Measurements from ENCODE around the gene DDX47.
"Not testable (repeated sequence)": the region's sequence is repeated elsewhere in the genome, so short reads cannot be mapped to it uniquely, and the experiment has no call there.

DDX47 gene

DNA sequence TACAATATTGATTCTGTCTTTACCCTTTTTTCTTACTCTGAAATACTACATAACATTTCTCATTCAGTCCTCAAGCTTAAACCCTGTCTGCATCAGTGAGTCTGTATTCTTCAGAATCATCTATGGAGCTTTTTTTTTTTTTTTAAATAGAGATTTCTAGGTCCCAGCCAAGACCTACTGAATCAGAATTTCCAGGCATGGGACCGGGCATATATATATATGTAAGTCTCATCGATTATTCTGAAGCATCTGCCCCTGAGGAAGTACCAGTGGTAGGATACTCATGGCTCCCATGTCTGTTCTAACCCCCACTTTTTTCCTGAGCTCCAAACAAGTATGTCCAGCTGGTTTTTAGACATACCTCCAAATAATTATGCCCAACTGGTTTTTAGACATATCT is 6.1 kb downstream of the DDX47 start:
- H3K36me3 ChIP-seq (ENCODE audit: insufficient read depth, low read length), result peaks cover 73% of the 10 kb centered on the region
- no peaks in the 10 kb centered on the region for H4K20me1 ChIP-seq (ENCODE audit: insufficient read depth, low read length)
- H3F3A ChIP-seq (ENCODE audit: insufficient read depth, low read length), result no peaks in the 10 kb centered on the region
- no peak overlapping the region for H3K27ac ChIP-seq (ENCODE audit: low read depth, low read length, poor library complexity, severe bottlenecking)
- H3K4me2 ChIP-seq (ENCODE audit: low read length), result no peak overlapping the region
- no peaks in the 10 kb centered on the region for H3K9me2 ChIP-seq (ENCODE audit: low read depth, low read length)
- H3K27me3 ChIP-seq (ENCODE audit: insufficient read depth, low read length), result no peaks in the 10 kb centered on the region
- no peak overlapping the region for H3K4me3 ChIP-seq (ENCODE audit: low read depth, low read length, poor library complexity, severe bottlenecking)
- H3K9ac ChIP-seq (ENCODE audit: low read length), result no peak overlapping the region
- peaks cover 20% of the 10 kb centered on the region for H3K79me2 ChIP-seq (ENCODE audit: insufficient read depth, low read length)
- no peaks in the 10 kb centered on the region for H3K9me3 ChIP-seq (ENCODE audit: low read length)
- TF ChIP-seq, protein P1, sequence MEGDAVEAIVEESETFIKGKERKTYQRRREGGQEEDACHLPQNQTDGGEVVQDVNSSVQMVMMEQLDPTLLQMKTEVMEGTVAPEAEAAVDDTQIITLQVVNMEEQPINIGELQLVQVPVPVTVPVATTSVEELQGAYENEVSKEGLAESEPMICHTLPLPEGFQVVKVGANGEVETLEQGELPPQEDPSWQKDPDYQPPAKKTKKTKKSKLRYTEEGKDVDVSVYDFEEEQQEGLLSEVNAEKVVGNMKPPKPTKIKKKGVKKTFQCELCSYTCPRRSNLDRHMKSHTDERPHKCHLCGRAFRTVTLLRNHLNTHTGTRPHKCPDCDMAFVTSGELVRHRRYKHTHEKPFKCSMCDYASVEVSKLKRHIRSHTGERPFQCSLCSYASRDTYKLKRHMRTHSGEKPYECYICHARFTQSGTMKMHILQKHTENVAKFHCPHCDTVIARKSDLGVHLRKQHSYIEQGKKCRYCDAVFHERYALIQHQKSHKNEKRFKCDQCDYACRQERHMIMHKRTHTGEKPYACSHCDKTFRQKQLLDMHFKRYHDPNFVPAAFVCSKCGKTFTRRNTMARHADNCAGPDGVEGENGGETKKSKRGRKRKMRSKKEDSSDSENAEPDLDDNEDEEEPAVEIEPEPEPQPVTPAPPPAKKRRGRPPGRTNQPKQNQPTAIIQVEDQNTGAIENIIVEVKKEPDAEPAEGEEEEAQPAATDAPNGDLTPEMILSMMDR (IDR thresholded peaks at IDR 0.05; ENCODE audit: low read length), result no peak
- TF ChIP-seq EZH2 (IDR thresholded peaks at IDR 0.05; ENCODE audit: borderline replicate concordance, low read length), result no peak
- no peak overlapping the region for H2AFZ ChIP-seq (ENCODE audit: low read length)
- H3K4me1 ChIP-seq (ENCODE audit: insufficient read depth, low read length, severe bottlenecking), result peaks cover 3% of the 10 kb centered on the region

DNA sequence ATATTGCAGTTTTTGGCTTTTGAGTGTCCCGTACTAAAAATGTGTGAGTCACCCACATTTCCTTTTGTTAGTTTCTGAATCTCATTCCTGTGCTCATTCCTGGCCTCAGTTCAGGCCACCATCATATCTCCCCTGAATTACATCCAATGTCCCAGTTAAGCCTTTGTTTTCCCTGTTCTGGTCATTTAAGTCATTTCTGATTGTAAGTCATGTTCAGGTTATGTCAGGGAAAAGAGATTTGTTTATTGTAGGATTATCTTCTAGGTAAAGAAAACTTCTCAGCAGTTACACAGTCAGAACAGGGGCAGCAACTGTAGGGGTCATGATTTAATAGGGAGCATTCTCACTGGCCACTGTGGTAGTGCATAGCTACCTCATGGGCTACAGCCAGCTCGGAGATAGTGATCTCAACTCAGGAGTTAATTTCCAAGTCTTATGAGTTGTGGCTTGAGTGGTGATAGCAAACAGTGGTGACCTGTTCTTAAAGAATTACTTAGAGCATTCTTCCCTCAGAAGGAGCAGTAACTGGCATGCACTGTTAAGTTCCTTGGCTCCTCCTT is 6.7 kb downstream of the DDX47 start:
- H4K20me1 ChIP-seq (ENCODE audit: insufficient read depth, low read length), result no peaks in the 10 kb centered on the region
- no peak overlapping the region for H3K4me2 ChIP-seq (ENCODE audit: low read length)
- no peaks in the 10 kb centered on the region for H3K4me1 ChIP-seq (ENCODE audit: insufficient read depth, low read length, severe bottlenecking)
- peaks cover 79% of the 10 kb centered on the region for H3K36me3 ChIP-seq (ENCODE audit: insufficient read depth, low read length)
- H3K27me3 ChIP-seq (ENCODE audit: insufficient read depth, low read length), result no peaks in the 10 kb centered on the region
- no peak overlapping the region for H3K4me3 ChIP-seq (ENCODE audit: low read depth, low read length, poor library complexity, severe bottlenecking)
- no peak overlapping the region for H3K27ac ChIP-seq (ENCODE audit: low read depth, low read length, poor library complexity, severe bottlenecking)
- no peak overlapping the region for H3K9ac ChIP-seq (ENCODE audit: low read length)
- no peak overlapping the region for H2AFZ ChIP-seq (ENCODE audit: low read length)
- H3K9me3 ChIP-seq (ENCODE audit: low read length), result no peaks in the 10 kb centered on the region
- no peaks in the 10 kb centered on the region for H3F3A ChIP-seq (ENCODE audit: insufficient read depth, low read length)
- peaks cover 17% of the 10 kb centered on the region for H3K79me2 ChIP-seq (ENCODE audit: insufficient read depth, low read length)
- H3K9me2 ChIP-seq (ENCODE audit: low read depth, low read length), result no peaks in the 10 kb centered on the region
- no peak for TF ChIP-seq EZH2 (IDR thresholded peaks at IDR 0.05; ENCODE audit: borderline replicate concordance, low read length)
- TF ChIP-seq, protein P1 (IDR thresholded peaks at IDR 0.05; ENCODE audit: low read length), result no peak

DNA sequence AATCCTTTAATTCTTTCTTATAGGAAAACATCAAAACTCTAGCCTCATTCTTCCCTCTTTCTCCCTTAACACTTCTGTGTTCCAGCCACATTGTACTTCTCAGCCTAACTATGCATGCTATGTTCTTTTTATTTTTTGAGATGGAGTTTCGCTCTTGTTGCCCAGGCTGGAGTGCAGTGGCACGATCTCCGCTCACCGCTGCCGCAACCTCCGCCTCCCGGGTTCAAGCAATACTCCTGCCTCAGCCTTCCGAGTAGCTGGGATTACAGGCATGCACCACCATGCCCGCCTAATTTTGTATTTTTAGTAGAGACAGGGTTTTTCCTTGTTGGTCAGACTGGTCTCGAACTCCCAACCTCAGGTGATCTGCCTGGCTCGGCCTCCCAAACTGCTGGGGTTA is 7.2 kb downstream of the DDX47 start:
- H3K4me1 ChIP-seq (ENCODE audit: insufficient read depth, low read length, severe bottlenecking), result not testable (repeated sequence)

DNA sequence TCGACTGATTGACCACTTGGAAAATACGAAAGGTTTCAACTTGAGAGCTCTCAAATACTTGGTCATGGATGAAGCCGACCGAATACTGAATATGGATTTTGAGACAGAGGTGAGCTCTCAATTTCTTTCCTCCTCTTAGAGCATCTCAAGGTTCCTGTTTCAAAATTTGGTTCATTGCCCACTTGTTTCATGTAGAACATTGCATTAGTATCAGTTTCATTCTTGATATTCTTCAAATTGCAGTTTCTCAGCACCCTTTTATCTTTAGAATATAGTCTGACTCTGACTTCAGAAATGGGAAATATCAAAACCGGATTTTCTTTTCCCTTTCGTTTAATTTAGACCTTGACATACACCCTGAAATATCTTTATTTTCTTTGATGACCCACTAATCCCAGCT is 8.8 kb downstream of the DDX47 start:
- Histone ChIP-seq H3K27me3 (ENCODE audit: insufficient read depth, low read length) (no peaks in the 10 kb centered on the region), H3K4me3 (ENCODE audit: low read depth, low read length, poor library complexity, severe bottlenecking) (no peak overlapping the region), H3K4me2 (ENCODE audit: low read length) (no peak overlapping the region), H3K79me2 (ENCODE audit: insufficient read depth, low read length) (no peaks in the 10 kb centered on the region), H3K9me2 (ENCODE audit: low read depth, low read length) (no peaks in the 10 kb centered on the region), H2AFZ (ENCODE audit: low read length) (no peak overlapping the region), H3K27ac (ENCODE audit: low read depth, low read length, poor library complexity, severe bottlenecking) (no peak overlapping the region), H3F3A (ENCODE audit: insufficient read depth, low read length) (no peaks in the 10 kb centered on the region), H3K36me3 (ENCODE audit: insufficient read depth, low read length) (peaks cover 82% of the 10 kb centered on the region), H3K4me1 (ENCODE audit: insufficient read depth, low read length, severe bottlenecking) (no peaks in the 10 kb centered on the region), H3K9ac (ENCODE audit: low read length) (no peak overlapping the region), H3K9me3 (ENCODE audit: low read length) (no peaks in the 10 kb centered on the region), H4K20me1 (ENCODE audit: insufficient read depth, low read length) (no peaks in the 10 kb centered on the region)
- TF ChIP-seq, protein P1 (IDR thresholded peaks at IDR 0.05; ENCODE audit: low read length), result no peak
- no peak for TF ChIP-seq EZH2 (IDR thresholded peaks at IDR 0.05; ENCODE audit: borderline replicate concordance, low read length)

More for the DNA sequence above, 7.2 kb downstream of the DDX47 start:
- not testable (repeated sequence) for H3K27ac ChIP-seq (ENCODE audit: low read depth, low read length, poor library complexity, severe bottlenecking); H3K4me2 ChIP-seq (ENCODE audit: low read length); H4K20me1 ChIP-seq (ENCODE audit: insufficient read depth, low read length); H3K27me3 ChIP-seq (ENCODE audit: insufficient read depth, low read length); H3K9me3 ChIP-seq (ENCODE audit: low read length); H3K9me2 ChIP-seq (ENCODE audit: low read depth, low read length); H3K9ac ChIP-seq (ENCODE audit: low read length); H3K4me3 ChIP-seq (ENCODE audit: low read depth, low read length, poor library complexity, severe bottlenecking); H3F3A ChIP-seq (ENCODE audit: insufficient read depth, low read length); H2AFZ ChIP-seq (ENCODE audit: low read length)
- Histone ChIP-seq H3K36me3 (ENCODE audit: insufficient read depth, low read length) (peaks cover 82% of the 10 kb centered on the region), H3K79me2 (ENCODE audit: insufficient read depth, low read length) (peaks cover 15% of the 10 kb centered on the region)

Data from OCI-LY1 (cell line).